Activated CD8-positive, alpha-beta memory T cell treated with anti-CD3 and anti-CD28 coated beads, Interleukin-2, amount 10 ng/mL, durations not matched to agents 7 days and 5 days (primary cell): ENCODE data around the gene LCP2. TPM values are rescaled to one million over a fixed set of nuclear protein-coding genes. Genes with fewer than 3 reads are reported as not detected.

Experiments
- ATAC-seq: fragments of 150-1000 bp; cut with Tn5 transposase; one replicate; pipeline ENCODE4 v1.10.0; 2021; ENCODE audit warnings: moderate library complexity
- CTCF ChIA-PET: fragments of 350-600 bp; sonication (Branson Sonifier 250); formaldehyde crosslinking; loops from one replicate; lab custom pipeline; 2021; ENCODE audit warnings: antibody characterized with exemption; lab: Charles Lee
- DNase-seq: peaks from one replicate; pipeline ENCODE4 v3.0.0-alpha.2; 2020
- H3K27ac Mint-ChIP-seq: one replicate; pipeline ENCODE4 v1.8.0; 2021; ENCODE audit warnings: mild to moderate bottlenecking, mixed read lengths
- H3K27me3 Mint-ChIP-seq: one replicate; pipeline ENCODE4 v1.8.0; 2021; ENCODE audit warnings: mixed read lengths
- H3K36me3 Mint-ChIP-seq: one replicate; pipeline ENCODE4 v1.8.0; 2021; ENCODE audit warnings: mild to moderate bottlenecking, mixed read lengths
- H3K4me1 Mint-ChIP-seq: one replicate; pipeline ENCODE4 v1.8.0; 2021; ENCODE audit warnings: mixed read lengths
- H3K4me3 Mint-ChIP-seq: one replicate; pipeline ENCODE4 v1.8.0; 2021; ENCODE audit warnings: mild to moderate bottlenecking, moderate library complexity, mixed read lengths
- H3K9me3 Mint-ChIP-seq: one replicate; pipeline ENCODE4 v1.8.0; 2022; ENCODE audit warnings: low read depth, mixed read lengths
- total RNA-seq, 2 experiments: library from RNA; stranded (reverse); gene quantifications; one replicate each; pipeline ENCODE4 v1.2.3, GENCODE V29; 2021

Gene LCP2
- total RNA-seq, 2 experiments from 2014 or later = 393 to 419 TPM

DNA sequence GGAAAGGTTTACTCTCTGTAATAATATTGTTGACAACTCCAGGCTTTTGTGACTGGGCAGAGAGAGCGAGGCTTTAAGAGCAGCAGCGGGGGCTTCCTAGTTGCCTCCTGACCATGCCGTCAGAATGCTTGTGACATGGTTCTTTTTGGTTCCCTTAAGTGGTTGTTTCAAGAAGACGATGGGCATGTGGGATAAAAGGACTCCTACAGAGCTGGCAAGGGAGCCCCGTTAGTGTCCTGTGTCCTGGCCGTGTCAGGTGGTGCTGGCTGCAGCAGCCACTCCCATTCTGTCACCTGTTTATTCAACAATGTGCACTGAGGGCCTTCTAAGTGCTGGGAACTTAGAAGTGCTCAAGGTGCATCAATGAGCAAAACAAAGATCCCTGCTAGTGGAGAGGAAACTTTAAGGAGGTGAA, 19.7 kb downstream of the LCP2 start:
- H3K4me3 Mint-ChIP-seq = peak overlapping the region; percentile 66
- H3K9me3 Mint-ChIP-seq = no peaks in the 10 kb centered on the region
- no peaks in the 10 kb centered on the region for H3K27me3 Mint-ChIP-seq
- peak overlapping the region; percentile 91 for H3K27ac Mint-ChIP-seq
- CTCF ChIA-PET = interaction anchor here (2.1 to 16.3 kb wide), 5 partner anchors 11 to 60 kb away, joined by 11 to 499 read pairs (median 67); partner anchors contain the start of gene LCP2
- peaks cover 66% of the 10 kb centered on the region for H3K36me3 Mint-ChIP-seq
- no peak for ATAC-seq
- no peak for DNase-seq
- peaks cover 92% of the 10 kb centered on the region for H3K4me1 Mint-ChIP-seq

DNA sequence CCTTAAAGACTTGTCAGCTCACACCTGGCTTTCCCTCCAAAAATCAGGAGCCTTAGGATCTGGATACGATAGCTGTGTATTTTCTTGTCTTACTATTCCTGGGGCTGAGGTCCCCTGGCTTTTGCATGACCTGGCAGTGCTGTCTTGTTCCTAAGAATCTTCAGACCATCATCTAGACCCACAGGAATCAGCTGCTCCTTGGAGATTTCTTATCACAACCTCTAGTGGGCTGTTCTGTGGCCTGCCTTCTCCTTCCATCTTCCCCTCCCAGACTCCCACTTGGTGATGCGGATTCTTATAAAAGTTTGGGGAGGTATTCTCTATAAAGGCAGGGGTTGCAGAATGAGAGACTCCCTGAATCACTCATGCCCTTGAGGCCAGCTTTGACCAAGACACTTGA, 21.4 kb downstream of the LCP2 start:
- DNase-seq (no peak), ATAC-seq (no peak)
- Mint-ChIP-seq H3K9me3 (no peaks in the 10 kb centered on the region), H3K27me3 (no peaks in the 10 kb centered on the region), H3K36me3 (peaks cover 69% of the 10 kb centered on the region), H3K4me3 (peak overlapping the region; percentile 57), H3K27ac (peak overlapping the region; percentile 91), H3K4me1 (peaks cover 90% of the 10 kb centered on the region)
- CTCF ChIA-PET = interaction anchor here (1.4 to 16.3 kb wide), 6 partner anchors 8 to 62 kb away, joined by 3 to 499 read pairs (median 58); partner anchors contain the start of gene LCP2

DNA sequence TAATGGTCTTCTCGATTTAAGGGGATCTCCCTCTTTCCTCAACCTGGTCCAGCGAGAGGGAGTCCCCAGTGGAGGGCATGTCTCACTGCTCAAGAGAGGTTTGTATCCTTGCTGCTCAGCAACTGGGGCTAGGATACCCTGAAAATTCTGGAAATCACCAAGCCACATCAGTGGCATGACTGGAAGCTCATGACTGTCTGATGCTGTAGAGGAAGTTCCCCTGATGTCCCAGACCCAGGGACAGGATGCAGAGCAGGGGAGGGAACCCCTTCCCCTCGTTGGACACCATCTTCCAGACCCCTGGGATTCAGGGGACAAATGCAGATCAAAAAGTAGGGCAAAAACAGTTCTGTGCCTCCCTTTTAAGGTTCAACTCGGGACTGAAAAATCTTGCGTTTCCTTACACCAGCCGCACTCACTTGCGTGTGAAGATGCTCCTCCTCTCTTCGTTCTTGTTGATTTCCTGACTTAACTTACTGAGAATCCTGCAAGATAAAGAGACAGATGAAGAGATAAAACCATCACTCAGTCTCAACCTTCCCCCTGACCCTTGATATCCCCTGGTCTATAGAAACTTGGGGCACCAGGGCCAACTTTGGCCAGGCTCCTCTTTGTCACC, 22.1 kb downstream of the LCP2 start:
- Mint-ChIP-seq H3K4me1 (peaks cover 91% of the 10 kb centered on the region), H3K36me3 (peaks cover 73% of the 10 kb centered on the region), H3K27ac (peak overlapping the region; percentile 91), H3K9me3 (no peaks in the 10 kb centered on the region), H3K27me3 (no peaks in the 10 kb centered on the region), H3K4me3 (peak overlapping the region; percentile 57)
- ATAC-seq (no peak), DNase-seq (no peak)
- CTCF ChIA-PET = interaction anchor here (1.4 to 16.3 kb wide), 8 partner anchors 7 to 63 kb away, joined by 3 to 499 read pairs (median 29); partner anchors contain the start of gene LCP2

DNA sequence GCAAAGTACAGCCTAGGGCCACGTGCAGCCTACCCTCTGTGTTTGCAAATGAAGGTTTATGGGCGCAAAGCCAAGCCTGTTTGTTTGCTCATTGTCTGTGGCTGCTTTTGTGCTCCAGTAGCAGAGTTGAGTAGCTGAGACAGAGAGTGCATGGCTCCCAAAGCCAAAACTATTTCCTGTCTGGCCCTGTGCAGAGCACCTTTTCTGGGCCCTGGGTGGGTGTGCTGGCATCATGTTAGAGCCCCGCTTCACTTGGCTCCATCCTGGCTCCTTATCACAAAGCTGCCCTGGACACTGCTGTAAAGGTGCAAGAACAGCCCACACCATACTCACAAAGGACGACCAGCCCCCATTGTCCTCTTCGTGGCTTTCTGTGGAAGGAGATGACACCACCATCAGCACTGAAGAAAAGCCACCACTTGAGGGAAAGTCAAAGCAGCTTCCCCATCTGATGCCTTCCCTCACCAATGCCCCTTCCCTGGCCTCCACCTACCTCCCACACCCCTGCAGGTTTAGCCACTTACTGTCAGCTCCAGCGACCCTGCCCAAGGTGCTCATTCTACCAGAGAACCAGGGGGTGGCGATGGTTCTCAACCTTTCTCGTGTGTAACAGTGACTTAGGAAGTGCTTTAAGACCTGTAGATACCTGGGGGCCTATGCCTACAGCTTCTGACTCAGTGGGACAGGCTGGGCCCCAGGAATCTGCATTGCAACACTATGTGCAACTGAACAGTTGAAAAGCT, 23.4 kb downstream of the LCP2 start:
- Mint-ChIP-seq H3K27ac (peak overlapping the region; percentile 91), H3K9me3 (no peaks in the 10 kb centered on the region), H3K27me3 (no peaks in the 10 kb centered on the region), H3K36me3 (peaks cover 80% of the 10 kb centered on the region), H3K4me1 (peaks cover 90% of the 10 kb centered on the region), H3K4me3 (peak overlapping the region; percentile 57)
- DNase-seq (peak; percentile 85), ATAC-seq (peak; percentile 25)
- CTCF ChIA-PET = interaction anchor here (0.7 to 16.3 kb wide), 10 partner anchors 9 to 64 kb away, joined by 3 to 499 read pairs (median 8); partner anchors contain the start of gene LCP2

DNA sequence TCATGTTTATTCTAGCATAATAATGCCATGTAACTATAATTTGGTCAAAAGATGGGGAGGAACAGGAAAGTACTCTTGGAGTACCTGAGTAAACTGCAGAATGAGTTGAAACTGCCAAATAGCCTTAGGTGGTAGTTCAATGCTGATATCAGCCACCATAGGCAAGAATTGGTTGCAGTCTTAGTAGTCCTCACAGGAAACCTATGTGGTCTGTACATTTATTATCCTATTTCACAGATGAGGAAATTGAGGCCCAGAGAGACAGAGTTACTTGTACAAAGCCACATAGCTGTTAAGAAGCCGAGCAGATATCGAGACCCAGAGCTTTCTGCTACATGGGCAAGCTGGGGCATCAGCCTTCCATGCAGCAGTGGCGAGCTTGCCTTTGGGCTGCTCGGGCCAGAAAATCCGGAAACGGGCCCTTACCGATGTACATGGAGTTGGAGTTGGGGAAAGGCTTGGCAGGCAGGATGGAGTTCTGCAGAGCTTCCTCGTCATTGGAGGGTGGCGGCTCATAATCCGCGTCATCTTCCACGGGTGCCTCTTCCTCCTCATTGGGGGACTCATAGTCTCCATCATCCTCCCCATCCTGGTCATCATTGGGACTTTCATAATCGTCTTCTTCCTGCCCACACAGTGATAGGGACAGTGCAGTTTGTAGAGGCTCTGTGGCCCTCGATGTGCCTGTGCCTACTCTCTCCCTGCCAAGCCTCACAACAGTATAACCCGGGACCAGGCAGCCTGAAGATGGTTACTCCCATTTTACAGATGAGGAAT, 27.1 kb downstream of the LCP2 start:
- Mint-ChIP-seq H3K27ac (peak overlapping the region; percentile 90), H3K9me3 (no peaks in the 10 kb centered on the region), H3K4me3 (peak overlapping the region; percentile 48), H3K36me3 (peaks cover 90% of the 10 kb centered on the region), H3K27me3 (no peaks in the 10 kb centered on the region), H3K4me1 (peaks cover 97% of the 10 kb centered on the region)
- peak; percentile 66 for DNase-seq
- CTCF ChIA-PET = interaction anchor here (1.0 to 16.3 kb wide), 5 partner anchors 9 to 69 kb away, joined by 3 to 499 read pairs (median 110); partner anchors contain the start of gene LCP2
- peak; percentile 4 for ATAC-seq

DNA sequence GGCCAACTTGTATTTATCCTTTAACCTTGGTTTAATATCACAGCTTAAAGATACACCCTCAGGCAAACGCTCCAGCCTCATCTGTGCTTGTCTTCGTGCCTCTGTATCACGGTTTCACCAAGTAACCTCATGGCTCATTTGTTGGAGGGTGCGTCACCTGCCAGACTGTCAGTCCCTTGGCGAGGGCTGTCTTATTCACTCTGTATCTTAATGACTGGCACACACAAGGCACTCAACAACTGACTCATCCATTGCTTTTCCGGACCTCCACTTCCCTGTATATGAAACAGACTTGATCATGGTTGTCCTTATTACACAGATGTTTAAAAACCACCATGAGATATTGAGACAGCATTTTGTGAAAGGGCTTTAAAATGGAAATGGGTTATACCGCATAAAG, 28.0 kb downstream of the LCP2 start:
- DNase-seq (peak; percentile 89), ATAC-seq (peak; percentile 66)
- Mint-ChIP-seq H3K4me1 (peaks cover 96% of the 10 kb centered on the region), H3K4me3 (peak overlapping the region; percentile 45), H3K27me3 (no peaks in the 10 kb centered on the region), H3K27ac (peak overlapping the region; percentile 87), H3K36me3 (peaks cover 89% of the 10 kb centered on the region), H3K9me3 (no peaks in the 10 kb centered on the region)
- CTCF ChIA-PET = interaction anchor here (1.2 to 16.3 kb wide), 10 partner anchors 8 to 74 kb away, joined by 3 to 499 read pairs (median 20); partner anchors contain the start of gene LCP2

DNA sequence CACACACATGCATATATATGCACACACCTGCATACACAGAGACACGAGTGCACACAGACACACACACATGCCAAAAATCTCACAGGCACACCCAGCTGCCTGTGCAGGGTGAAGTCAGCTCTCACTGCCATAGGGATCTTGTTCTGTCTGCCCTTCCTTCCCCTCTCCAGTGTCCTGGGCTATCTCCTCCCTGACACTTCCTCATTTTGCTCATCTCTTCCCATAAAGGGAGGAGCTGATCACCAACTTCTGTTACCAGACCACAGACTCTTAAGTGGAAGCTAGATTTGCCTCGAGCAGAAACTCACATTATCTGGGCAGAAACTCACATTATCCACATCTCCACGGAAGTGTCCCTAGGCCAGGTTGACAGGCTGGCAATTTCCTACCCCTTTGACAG, 28.7 kb downstream of the LCP2 start:
- Mint-ChIP-seq H3K4me1 (peaks cover 96% of the 10 kb centered on the region), H3K4me3 (peak overlapping the region; percentile 61), H3K27me3 (no peaks in the 10 kb centered on the region), H3K27ac (peak overlapping the region; percentile 87), H3K9me3 (no peaks in the 10 kb centered on the region), H3K36me3 (peaks cover 89% of the 10 kb centered on the region)
- DNase-seq (no peak), ATAC-seq (no peak)
- CTCF ChIA-PET = interaction anchor here (1.2 to 16.3 kb wide), 12 partner anchors 8 to 74 kb away, joined by 3 to 499 read pairs (median 18); partner anchors contain the start of gene LCP2

DNA sequence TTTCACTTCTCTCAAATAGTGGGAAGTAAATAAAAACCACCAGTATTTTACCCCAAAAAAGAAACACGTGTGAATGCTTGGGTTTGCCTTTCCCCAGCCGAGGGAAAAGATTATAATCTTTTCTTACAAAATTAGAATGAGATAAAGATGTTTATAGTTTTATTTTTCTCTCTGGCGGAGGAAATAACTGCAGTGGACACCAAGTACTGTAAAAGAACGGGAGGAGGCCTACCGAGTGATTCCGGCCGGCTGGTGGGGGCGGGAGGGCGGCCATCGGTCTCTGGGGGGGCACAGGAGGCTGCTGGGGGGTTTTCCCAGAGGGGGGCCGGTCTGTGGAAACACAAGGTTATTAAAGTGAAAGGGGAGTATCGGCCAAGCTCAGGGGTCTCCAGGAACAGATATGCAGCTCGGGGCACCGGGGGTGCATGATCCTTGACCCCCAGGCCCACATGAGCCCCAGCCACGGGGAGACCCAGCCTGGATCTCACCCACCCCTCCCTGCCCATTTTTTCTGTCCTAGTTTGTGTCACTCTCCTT, 29.4 kb downstream of the LCP2 start:
- Mint-ChIP-seq H3K27me3 (no peaks in the 10 kb centered on the region), H3K27ac (peak overlapping the region; percentile 87), H3K4me1 (peaks cover 96% of the 10 kb centered on the region), H3K9me3 (no peaks in the 10 kb centered on the region), H3K4me3 (peak overlapping the region; percentile 61), H3K36me3 (peaks cover 90% of the 10 kb centered on the region)
- CTCF ChIA-PET = interaction anchor here (1.2 to 16.3 kb wide), 12 partner anchors 8 to 75 kb away, joined by 3 to 499 read pairs (median 20); partner anchors contain the start of gene LCP2
- ATAC-seq (no peak), DNase-seq (no peak)

DNA sequence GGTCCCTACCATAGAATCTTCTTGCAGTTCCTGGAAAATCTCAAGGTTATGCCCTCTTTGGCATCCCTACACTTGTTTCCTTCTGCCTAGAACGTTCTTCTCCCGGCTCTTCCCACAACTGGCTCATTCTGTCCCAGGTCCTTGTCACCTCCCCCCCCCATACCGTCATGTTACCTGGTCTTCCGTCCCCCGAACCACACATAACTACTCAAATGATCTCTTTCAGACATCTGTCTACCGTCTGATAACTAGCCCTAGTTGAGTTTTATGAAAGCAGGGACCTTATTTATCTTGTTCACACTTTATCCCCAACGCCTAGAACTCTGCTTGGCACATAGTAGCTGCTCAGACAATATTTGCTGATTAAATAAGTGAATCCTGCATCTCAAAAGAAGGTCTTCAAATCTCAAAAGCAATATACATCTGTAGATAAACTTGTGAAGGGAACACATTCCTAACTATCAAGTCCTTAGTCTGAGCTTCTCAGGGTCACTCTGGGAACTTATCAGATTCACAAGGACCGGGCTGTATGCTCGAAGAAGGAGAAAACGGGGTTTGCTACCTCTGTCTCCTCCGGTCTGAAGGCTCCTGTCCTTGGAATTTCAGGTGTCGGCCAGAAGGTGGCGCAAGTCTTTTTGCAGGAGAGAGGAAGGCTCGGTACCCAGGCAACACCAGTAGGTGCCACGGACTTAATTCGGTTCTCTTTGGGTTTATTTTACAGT, 30.0 kb downstream of the LCP2 start:
- Mint-ChIP-seq H3K9me3 (no peaks in the 10 kb centered on the region), H3K4me1 (peaks cover 96% of the 10 kb centered on the region), H3K27ac (peak overlapping the region; percentile 87), H3K4me3 (peak overlapping the region; percentile 61), H3K27me3 (no peaks in the 10 kb centered on the region), H3K36me3 (peaks cover 88% of the 10 kb centered on the region)
- DNase-seq = peak; percentile 90
- CTCF ChIA-PET = interaction anchor here (0.7 to 16.3 kb wide), 17 partner anchors 9 to 159 kb away, joined by 3 to 499 read pairs (median 15); partner anchors contain the start of gene LCP2
- peak; percentile 45 for ATAC-seq

DNA sequence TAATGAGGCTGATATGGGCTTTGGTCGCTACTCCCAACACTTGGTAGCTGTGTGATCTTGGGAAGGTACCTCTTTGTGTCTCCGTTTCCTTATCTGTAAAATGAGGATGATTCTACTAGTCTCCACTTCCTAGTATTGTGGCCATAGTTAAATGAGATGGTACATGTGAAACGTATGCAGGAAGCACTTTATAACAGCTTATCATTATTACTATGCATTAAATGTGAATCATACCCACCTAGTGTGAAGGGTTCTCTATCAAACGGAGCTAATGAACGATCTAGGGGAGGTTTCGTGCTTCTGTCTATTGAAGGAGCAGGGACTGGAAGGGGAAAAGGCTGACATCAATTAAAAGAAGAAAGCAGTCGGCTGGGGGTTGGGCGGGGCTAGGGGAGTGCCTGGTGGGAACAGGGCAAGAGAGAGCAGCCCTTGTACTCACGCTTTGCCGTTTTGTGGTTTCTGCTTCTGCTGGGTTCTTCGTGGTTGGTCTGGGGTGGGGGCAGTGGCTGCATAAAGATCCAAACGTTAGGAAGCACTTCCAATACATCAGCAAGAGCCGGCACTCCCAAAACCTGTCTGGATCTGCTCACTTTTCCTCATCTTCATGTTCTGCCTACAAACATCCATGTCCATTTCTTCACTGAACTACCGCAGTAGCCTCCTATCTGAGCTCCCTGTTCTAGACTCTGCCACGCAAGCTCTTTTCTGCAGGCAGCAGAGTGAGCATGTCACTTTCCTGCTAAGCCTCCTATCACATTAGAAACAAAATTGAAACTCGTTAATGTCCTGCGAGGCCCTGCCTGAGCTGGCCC, 30.8 kb downstream of the LCP2 start:
- peak; percentile 76 for DNase-seq

DNA sequence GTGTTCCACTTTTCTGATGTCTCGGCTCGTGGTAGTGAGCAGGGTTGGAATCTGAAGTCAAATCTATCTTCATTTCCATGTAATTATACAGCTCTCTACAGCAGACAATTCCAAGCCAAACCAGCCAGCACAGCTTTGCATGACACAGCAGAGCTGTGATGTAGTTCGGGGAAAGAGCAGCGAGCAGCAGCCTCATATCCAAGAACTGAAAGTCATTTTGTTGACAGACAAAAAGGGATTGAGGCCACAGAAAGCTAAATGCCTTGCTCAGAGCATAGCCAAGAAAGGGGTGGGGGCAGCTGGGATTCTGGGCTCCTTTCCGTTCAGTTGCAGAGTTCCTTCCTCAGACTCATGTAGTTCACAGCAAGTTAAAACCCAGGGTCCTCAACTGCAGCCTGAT, 32.1 kb downstream of the LCP2 start:
- Mint-ChIP-seq H3K36me3 (peaks cover 89% of the 10 kb centered on the region), H3K27ac (peak overlapping the region; percentile 87), H3K27me3 (no peaks in the 10 kb centered on the region), H3K4me3 (no peak overlapping the region), H3K4me1 (peaks cover 95% of the 10 kb centered on the region), H3K9me3 (no peaks in the 10 kb centered on the region)
- CTCF ChIA-PET = interaction anchor here (1.5 to 16.3 kb wide), 11 partner anchors 9 to 83 kb away, joined by 3 to 499 read pairs (median 18); partner anchors contain the start of gene LCP2
- DNase-seq = no peak
- no peak for ATAC-seq

More for the DNA sequence above, 30.8 kb downstream of the LCP2 start:
- Mint-ChIP-seq H3K4me1 (peaks cover 97% of the 10 kb centered on the region), H3K27me3 (no peaks in the 10 kb centered on the region), H3K9me3 (no peaks in the 10 kb centered on the region), H3K4me3 (peak overlapping the region; percentile 61), H3K36me3 (peaks cover 91% of the 10 kb centered on the region), H3K27ac (peak overlapping the region; percentile 87)
- CTCF ChIA-PET = interaction anchor here (0.6 to 16.3 kb wide), 19 partner anchors 8 to 160 kb away, joined by 3 to 499 read pairs (median 9); partner anchors contain the start of gene LCP2
- ATAC-seq = peak; percentile 22
